ENCODE data around the gene CADM4.
"Not testable (repeated sequence)": the region's sequence is repeated elsewhere in the genome, so short reads cannot be mapped to it uniquely, and the experiment has no call there.

CADM4 gene

DNA sequence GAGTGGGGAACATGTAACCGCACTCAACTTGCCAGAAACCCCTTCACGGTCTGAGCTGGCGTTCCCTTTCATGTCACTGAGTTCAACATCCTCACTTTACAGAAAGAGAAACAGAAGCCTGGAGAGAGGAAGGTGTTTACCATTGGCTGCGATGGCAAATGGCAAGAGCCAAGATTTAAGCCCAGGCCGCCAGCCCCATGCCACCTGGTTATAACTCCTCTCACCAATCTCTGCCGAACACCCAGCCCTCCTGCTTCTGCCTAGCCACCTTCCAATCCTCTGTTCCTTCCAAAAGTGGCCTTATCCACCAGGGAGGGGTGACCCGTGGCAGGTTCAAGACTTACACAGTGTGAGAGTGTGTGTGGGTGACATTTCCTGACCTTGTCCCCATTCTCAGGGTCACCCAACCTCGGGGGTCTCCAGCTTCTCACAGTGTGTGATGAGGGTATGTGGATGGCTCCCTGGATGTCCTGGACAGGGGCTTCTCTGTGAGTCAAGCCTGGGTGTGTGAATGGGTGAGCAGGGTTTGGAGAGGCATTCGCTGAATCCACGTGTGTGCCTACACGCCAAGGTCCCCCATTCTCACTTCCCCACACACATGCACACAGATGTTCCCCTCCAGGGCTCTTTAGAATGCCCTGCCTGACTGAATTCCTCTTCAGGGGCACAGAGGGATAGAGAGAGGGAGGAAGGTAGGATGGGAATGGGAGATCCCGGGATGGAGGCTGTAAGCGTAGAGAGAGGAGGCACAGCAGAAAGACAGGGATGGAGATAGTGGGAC lies 1.2 kb downstream of the CADM4 start:
- no peak; the same call in 2 of the 3 replicates for ATAC-seq
- TF ChIP-seq BACH2 (CRISPR knock-in tag; IDR thresholded peaks at IDR 0.05; ENCODE audit: borderline replicate concordance) (no peak), CSDC2 (CRISPR knock-in tag; IDR thresholded peaks at IDR 0.05) (no peak), ZNF565 (CRISPR knock-in tag; conservative IDR thresholded peaks at IDR 0.05; ENCODE audit: low read depth) (no peak), ISL1 (CRISPR knock-in tag; IDR thresholded peaks at IDR 0.05) (no peak), TCF4 (CRISPR knock-in tag; IDR thresholded peaks at IDR 0.05; ENCODE audit: borderline replicate concordance) (no peak), ZNF70 (CRISPR knock-in tag; IDR thresholded peaks at IDR 0.05) (no peak), PPARA (CRISPR knock-in tag; IDR thresholded peaks at IDR 0.05; ENCODE audit: borderline replicate concordance) (no peak), ZC3H10 (CRISPR knock-in tag; IDR thresholded peaks at IDR 0.05) (no peak), ESRRG (CRISPR knock-in tag; IDR thresholded peaks at IDR 0.05) (no peak), TOX (CRISPR knock-in tag; IDR thresholded peaks at IDR 0.05; ENCODE audit: borderline replicate concordance) (no peak)
- TF ChIP-seq, protein P1, sequence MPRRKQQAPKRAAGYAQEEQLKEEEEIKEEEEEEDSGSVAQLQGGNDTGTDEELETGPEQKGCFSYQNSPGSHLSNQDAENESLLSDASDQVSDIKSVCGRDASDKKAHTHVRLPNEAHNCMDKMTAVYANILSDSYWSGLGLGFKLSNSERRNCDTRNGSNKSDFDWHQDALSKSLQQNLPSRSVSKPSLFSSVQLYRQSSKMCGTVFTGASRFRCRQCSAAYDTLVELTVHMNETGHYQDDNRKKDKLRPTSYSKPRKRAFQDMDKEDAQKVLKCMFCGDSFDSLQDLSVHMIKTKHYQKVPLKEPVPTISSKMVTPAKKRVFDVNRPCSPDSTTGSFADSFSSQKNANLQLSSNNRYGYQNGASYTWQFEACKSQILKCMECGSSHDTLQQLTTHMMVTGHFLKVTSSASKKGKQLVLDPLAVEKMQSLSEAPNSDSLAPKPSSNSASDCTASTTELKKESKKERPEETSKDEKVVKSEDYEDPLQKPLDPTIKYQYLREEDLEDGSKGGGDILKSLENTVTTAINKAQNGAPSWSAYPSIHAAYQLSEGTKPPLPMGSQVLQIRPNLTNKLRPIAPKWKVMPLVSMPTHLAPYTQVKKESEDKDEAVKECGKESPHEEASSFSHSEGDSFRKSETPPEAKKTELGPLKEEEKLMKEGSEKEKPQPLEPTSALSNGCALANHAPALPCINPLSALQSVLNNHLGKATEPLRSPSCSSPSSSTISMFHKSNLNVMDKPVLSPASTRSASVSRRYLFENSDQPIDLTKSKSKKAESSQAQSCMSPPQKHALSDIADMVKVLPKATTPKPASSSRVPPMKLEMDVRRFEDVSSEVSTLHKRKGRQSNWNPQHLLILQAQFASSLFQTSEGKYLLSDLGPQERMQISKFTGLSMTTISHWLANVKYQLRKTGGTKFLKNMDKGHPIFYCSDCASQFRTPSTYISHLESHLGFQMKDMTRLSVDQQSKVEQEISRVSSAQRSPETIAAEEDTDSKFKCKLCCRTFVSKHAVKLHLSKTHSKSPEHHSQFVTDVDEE (CRISPR knock-in tag; IDR thresholded peaks at IDR 0.05): no peak
- TF ChIP-seq, protein P2, sequence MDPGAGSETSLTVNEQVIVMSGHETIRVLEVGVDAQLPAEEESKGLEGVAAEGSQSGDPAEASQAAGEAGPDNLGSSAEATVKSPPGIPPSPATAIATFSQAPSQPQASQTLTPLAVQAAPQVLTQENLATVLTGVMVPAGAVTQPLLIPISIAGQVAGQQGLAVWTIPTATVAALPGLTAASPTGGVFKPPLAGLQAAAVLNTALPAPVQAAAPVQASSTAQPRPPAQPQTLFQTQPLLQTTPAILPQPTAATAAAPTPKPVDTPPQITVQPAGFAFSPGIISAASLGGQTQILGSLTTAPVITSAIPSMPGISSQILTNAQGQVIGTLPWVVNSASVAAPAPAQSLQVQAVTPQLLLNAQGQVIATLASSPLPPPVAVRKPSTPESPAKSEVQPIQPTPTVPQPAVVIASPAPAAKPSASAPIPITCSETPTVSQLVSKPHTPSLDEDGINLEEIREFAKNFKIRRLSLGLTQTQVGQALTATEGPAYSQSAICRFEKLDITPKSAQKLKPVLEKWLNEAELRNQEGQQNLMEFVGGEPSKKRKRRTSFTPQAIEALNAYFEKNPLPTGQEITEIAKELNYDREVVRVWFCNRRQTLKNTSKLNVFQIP (CRISPR knock-in tag; IDR thresholded peaks at IDR 0.05; ENCODE audit: borderline replicate concordance, low read depth): no peak

DNA sequence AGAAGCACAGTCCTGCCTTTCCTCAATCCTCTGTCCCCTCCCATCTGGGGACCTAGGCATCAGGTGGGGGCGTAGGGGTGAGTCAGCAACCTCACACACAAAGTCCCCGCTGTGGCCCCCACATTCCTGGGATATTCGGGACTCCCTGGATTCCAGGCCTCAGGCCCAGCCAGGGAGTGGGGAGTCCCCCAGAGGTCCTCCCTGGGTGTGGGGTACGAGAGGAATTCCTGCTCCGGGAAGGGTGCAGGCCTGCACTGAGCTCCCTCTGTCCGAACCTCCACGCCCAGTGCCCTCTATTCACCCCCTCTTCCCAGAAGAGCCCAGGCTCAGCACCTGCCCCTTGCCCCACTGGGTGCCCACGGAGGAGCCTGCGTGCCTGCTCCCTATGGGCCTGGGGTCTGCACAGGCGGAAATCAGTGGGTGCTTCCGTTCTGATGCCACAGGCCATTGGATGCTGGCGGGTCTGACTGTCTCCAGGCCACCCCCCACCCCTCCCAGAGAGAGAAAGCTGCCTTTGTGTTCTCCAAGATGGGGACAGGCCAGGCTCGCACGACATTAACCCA lies 3.4 kb downstream of the CADM4 start:
- TF ChIP-seq ISL1 (CRISPR knock-in tag; IDR thresholded peaks at IDR 0.05) (no peak), ARNTL (CRISPR knock-in tag; IDR thresholded peaks at IDR 0.05; ENCODE audit: borderline replicate concordance, low read depth) (no peak), BACH2 (CRISPR knock-in tag; IDR thresholded peaks at IDR 0.05; ENCODE audit: borderline replicate concordance) (no peak), SNAI2 (CRISPR knock-in tag; IDR thresholded peaks at IDR 0.05) (no peak), GLIS3 (CRISPR knock-in tag; IDR thresholded peaks at IDR 0.05) (no peak)
- TF ChIP-seq, protein P3, sequence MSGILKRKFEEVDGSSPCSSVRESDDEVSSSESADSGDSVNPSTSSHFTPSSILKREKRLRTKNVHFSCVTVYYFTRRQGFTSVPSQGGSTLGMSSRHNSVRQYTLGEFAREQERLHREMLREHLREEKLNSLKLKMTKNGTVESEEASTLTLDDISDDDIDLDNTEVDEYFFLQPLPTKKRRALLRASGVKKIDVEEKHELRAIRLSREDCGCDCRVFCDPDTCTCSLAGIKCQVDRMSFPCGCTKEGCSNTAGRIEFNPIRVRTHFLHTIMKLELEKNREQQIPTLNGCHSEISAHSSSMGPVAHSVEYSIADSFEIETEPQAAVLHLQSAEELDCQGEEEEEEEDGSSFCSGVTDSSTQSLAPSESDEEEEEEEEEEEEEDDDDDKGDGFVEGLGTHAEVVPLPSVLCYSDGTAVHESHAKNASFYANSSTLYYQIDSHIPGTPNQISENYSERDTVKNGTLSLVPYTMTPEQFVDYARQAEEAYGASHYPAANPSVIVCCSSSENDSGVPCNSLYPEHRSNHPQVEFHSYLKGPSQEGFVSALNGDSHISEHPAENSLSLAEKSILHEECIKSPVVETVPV (CRISPR knock-in tag; IDR thresholded peaks at IDR 0.05): no peak
- TF ChIP-seq, protein P4, sequence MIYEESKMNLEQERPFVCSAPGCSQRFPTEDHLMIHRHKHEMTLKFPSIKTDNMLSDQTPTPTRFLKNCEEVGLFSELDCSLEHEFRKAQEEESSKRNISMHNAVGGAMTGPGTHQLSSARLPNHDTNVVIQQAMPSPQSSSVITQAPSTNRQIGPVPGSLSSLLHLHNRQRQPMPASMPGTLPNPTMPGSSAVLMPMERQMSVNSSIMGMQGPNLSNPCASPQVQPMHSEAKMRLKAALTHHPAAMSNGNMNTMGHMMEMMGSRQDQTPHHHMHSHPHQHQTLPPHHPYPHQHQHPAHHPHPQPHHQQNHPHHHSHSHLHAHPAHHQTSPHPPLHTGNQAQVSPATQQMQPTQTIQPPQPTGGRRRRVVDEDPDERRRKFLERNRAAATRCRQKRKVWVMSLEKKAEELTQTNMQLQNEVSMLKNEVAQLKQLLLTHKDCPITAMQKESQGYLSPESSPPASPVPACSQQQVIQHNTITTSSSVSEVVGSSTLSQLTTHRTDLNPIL (CRISPR knock-in tag; IDR thresholded peaks at IDR 0.05; ENCODE audit: low read depth): no peak
- TF ChIP-seq, protein P2 (CRISPR knock-in tag; IDR thresholded peaks at IDR 0.05; ENCODE audit: borderline replicate concordance, low read depth): no peak
- no peak for ATAC-seq

DNA sequence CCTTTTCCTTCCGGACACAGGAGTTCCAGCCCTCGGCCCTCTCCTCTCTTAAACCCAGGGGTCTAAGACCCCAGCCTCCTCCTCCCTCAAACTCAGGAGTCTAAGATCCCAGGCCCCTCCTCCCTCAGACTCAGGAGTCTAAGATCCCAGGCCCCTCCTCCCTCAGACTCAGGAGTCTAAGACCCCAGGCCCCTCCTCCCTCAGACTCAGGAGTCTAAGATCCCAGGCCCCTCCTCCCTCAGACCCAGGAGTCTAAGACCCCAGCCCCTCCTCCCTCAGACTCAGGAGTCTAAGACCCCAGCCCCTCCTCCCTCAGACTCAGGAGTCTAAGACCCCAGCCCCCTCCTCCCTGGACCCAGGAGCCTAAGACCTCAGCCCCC lies 4.1 kb downstream of the CADM4 start:
- not testable (repeated sequence) for ATAC-seq
